Lower leg skin (tissue), 3 donors: ENCODE results near the gene ZCWPW1.

Source experiments
- CTCF ChIP-seq, 3 donors: fragments of 450-650 bp; IDR thresholded peaks; one replicate each; pipeline ENCODE4 v1.5.1; 2016; ENCODE audit warnings: antibody characterized with exemption in 3 of 3, mild to moderate bottlenecking in 3 of 3, moderate library complexity in 2 of 3
- POLR2A ChIP-seq, 2 donors: fragments of 450-650 bp; IDR thresholded peaks; one replicate each; pipeline ENCODE4 v1.6.1; 2016 to 2017; ENCODE audit warnings: antibody characterized with exemption in 2 of 2, mild to moderate bottlenecking in 1 of 2, moderate library complexity in 1 of 2

- TF ChIP-seq CTCF (IDR thresholded peaks at IDR 0.05) (no peak), POLR2A (IDR thresholded peaks at IDR 0.05) (no peak)
Measured at GRCh38 chr7:100352984-100353684, 75.4 kb downstream of the ZCWPW1 start.
